ENCODE measurements around the gene ZFYVE21.

The ZFYVE21 gene

GRCh38 chr14:103726474-103726873, 10.9 kb downstream of the ZFYVE21 start:
- no peak for ATAC-seq

GRCh38 chr14:103727313-103727980, 11.8 kb downstream of the ZFYVE21 start:
- ATAC-seq = no peak

DNA sequence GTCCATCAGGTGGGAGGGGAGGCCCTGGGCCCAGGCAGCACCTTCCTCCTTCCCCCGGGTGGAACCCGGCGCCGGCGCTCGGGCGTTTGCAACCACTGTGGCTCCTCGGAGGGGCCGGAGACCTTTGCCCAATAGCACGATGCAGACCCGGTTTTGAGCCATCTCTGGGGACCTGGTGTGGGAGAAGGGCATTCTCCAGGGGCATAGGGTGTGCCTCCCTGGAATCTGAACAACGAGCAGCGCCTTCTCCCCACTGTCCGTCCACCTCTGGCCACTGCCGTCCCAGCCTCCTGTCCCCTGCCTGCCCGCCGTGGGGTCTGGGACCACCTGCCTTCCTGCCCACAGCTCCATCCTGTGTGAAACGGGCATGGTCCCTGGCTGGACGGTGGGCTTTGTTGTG, 12.5 kb downstream of the ZFYVE21 start:
- no peak for ATAC-seq

DNA sequence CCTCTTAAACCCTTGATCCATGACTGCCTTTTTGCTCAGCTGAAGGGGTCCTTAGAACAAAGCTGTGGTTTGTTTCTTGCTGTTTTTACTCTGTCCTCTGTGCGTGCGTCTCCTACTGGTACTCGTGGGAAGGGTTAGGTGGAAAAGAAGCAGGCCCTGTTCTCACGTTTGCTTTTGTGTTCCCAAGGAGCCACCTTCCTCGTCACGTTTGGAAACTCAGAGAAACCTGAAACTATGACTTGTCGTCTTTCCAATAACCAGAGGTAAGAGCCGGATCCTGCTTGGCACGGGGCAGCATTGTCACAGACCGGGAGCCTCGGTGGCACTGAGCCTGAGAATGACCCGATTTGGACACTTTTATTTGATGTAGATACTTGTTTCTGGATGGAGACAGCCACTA, 13.1 kb downstream of the ZFYVE21 start:
- ATAC-seq = no peak

DNA sequence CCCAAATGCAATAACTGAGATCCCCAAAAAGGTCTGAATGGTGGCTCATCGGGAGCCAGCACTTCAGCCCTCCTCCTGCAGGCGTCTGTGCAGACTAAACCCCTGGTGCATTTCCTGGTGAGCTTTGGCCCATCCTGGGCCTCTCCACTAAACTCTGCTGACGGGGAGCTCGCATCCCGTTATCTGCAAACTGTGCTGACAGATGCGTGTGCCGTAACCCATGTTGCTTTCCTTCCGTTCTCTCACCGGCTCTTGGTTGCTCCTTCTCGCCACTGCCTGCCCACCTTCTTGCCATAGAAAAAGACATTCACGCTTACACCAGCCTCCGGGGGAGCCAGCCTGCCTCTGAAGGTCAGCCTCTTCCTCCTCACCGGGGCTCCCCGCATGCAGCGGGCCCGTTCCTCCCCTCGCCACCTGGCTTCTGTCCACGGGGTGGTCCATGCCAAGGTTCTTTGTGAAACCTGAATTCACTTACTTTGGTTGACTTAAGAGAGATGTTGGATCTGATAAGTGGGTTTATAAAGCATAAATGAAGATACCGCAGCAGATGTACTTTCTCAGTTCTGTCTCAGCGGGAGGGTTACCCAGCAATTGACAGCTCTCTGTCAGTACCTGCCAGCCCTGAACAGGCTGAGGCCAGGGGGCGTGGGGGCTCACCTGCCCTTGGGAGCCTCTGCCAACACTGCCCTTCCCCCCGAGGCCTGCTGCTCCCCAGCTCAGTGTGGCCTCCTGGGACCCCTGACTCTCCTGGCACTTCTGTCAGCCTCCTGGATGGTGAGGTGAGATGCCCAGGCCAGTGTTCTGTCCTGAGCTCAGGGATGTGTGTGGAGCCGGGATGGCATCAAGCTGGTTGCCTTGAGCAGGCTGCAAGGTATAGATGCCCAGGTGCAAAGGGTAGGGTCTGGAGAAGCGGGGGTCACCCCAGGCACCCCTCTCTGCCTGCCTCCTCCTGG, 14.2 kb downstream of the ZFYVE21 start:
- no peak for ATAC-seq

DNA sequence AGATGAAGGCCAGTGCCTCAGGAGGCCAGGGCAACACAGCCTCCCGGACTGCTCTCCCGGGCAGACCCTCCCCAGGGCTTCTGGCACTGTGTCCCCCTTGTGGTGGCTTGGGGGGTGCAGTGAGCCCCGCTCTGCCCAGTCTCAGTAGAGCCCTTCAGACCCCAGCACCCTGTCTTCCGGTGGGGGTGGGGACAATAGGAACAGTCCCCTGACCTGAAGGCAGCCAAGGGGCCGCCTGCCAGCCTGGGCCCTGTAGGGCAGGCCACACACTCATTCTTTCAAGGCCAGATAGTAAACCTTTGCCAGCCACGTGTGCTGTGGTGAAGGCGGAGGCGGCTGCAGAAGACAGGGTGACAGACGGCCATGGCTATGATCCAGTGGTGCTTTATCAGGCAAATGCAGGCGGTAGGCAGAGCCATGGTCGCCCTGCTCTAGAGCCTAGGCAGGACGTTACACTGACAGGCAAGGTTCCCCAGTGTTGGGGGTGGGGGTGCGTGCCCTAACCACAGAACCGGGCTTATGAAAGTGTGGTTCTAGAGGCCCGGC, 15.0 kb downstream of the ZFYVE21 start:
- ATAC-seq = no peak

GRCh38 chr14:103731481-103731880, 15.9 kb downstream of the ZFYVE21 start:
- no peak for ATAC-seq

- no peak for ATAC-seq
These were observed 16.6 kb downstream of the ZFYVE21 start for GRCh38 chr14:103731916-103732867.

DNA sequence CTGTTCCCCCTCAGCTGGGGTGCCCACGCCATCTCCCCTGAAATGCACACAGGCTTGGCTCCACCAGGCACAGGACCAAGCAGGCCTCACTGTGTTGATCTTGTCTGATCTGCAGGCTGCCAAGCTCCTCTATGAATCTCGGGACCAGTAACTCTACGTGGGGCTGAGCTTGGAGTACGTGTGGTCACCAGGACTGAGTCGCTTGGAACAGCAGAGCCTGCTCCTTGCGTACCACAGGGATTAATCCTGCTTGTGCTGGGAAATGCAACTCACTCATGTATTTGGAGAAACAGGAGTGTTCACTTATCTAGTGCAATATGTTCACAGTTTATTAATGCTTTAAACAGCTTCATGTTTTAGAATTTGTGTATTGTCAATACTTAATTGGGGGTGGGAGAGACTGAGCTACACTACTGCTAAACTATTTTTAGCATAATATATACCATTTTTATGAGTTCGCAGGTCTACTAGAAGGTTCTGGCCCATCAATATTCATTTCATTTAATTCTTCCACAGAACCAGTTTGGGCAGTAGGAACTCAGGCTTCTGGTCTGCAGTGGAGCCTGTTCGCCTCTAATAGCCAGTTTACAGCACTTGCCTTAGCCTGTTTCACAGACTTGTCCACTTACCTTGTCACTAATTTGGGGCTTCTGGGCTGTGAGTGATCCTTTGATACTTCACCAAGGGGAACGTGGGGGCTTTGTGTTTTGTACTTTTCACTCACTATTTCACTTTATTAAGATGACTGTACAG, 17.4 kb downstream of the ZFYVE21 start:
- no peak for ATAC-seq

DNA sequence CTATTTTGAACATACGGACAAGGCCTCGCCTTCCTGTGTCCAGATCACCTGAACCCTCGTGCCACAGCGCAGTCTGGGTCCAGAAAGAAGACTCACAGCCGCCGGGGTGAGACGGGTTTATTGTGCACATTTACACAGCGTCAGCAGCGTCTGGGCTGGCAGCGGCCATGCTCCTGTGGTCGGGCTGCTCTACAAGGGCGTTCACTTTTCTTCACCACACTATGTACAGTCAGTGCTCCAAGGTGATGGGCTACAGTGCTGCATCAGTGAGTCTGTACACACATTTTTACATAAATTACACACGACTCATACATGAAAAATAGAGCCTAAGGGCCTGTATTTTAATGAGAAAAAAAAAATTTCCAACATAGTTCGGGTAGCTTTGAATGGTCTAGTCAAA, 18.0 kb downstream of the ZFYVE21 start:
- no peak for ATAC-seq

GRCh38 chr14:103734081-103734888, 18.7 kb downstream of the ZFYVE21 start:
- no peak for ATAC-seq

- no peak for ATAC-seq
These were observed 19.4 kb downstream of the ZFYVE21 start for GRCh38 chr14:103735022-103735421.

- ATAC-seq = no peak
These were observed 19.8 kb downstream of the ZFYVE21 start for GRCh38 chr14:103735439-103735814.

DNA sequence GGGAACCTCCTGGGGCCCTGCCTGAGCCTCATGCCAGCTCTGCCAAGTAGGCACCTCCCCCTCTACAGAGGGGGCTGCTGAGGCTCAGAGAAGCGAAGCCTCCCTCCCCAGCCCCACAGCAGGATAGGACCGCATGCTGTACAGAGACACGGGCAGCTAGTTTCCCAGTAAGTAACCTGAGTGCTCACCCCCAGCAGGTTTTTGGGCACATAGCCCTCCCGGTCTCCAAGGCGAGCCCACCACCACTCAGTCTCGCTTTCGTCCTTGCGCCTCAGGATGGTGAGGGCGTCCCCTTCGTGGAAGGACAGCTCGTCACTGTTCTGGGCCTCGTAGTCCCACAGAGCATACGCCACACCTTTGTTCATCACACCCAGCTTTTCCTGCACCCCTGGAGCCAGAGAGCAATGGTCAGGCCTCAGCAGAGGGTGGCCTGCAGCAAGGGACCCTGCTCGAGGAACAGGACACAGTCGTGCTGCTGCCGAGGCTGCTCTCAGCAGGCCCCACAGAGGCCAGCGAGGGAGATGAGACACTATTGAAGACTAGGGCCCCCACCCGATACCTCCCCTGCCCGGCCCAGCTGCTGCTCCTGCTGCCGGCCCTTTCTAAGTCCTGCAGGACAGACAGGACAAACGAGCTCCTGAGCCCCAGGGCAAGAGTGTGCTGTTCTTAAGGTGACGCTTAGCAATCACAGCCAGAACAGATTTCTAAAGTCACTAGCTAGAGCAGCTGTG, 20.4 kb downstream of the ZFYVE21 start:
- ATAC-seq = no peak

GRCh38 chr14:103736546-103737431, 21.2 kb downstream of the ZFYVE21 start:
- ATAC-seq = no peak

DNA sequence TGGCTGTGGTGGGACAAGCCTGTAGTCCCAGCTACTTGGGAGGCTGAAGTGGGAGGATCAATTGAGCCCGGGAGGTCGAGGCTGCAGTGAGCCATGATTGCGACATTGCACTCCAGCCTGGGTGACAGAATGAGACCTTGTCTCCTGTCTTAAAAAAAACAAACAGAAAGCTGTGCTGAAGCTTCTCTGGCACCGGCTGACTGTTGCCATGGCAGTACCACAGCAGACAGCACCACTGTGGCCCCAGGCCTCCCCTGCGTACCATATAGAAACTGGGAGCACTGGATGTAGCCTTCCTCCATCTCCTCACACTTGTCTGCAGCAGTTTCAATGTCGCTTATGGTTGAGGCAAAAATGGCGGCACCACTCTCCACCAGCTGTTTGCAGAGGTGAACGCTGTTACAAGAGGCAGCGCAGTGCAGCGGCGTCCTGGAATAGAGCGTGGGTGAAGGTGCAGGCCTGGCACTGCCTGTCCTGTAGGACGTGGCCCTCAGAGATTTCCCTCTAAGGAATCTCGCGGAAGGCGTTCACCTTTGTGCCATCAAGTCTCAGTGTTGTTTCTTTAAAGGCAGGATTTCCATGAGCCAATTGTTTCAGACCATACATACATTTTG, 21.9 kb downstream of the ZFYVE21 start:
- ATAC-seq = no peak

GRCh38 chr14:103738166-103738565, 22.6 kb downstream of the ZFYVE21 start:
- ATAC-seq = no peak

GRCh38 chr14:103738701-103739451, 23.3 kb downstream of the ZFYVE21 start:
- ATAC-seq = no peak
